Stimulated activated CD4-positive, alpha-beta T cell treated with anti-CD3 and anti-CD28 coated beads, Interleukin-4, amount 100 ng/mL, for 4 hours (primary cell): ENCODE data around the gene RABL6.
A peak's percentile ranks its signal among the peaks of the same experiment; 100 is the strongest.
"Not testable (repeated sequence)": the region's sequence is repeated elsewhere in the genome, so short reads cannot be mapped to it uniquely, and the experiment has no call there.

Experiments used
- DNase-seq, 2 experiments: peaks; one replicate each; pipeline ENCODE4 v3.0.0-alpha.2; 2020

RABL6 gene

DNA sequence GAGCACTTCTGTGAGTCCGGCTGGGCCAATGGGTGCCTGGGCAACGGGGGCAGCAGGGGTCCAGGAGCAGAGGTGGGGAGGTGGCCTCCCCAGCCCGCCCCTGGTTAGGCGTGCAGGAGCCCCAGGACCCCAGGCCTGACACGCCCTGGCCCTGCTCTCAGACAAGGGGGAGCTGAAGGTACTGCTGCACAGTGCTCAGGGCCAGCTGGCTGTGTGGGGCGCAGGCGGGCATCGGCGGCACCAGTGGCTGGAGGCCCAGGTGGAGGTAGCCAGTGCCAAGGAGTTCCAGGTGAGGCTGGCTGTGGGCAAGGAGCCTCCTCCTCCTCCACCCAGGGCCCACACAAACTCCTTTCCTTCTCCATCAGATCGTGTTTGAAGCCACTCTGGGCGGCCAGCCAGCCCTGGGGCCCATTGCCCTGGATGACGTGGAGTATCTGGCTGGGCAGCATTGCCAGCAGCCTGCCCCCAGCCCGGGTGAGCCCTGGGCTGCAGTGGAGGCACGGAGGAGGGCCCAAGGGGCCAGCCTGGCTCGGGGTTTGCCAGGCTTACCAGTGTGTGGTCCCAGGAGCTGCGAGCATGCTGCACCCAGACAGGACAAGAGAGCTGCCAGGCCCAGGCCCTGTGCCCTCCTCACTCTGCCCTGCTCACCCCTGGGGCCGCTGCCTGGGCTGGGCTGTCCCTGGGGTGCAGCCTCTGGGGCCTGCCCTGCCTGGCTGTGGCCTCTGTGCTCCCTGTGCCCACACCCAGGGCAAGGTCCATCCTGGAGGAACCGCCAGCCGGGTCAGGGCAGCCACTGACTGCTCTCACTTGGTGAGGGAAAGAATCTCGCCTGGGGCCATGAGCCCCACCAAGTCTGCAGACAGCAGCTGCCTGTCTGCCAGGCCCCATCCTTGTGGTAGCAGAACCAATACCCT is 51.4 kb downstream of the RABL6 start:
- no peak for DNase-seq

DNA sequence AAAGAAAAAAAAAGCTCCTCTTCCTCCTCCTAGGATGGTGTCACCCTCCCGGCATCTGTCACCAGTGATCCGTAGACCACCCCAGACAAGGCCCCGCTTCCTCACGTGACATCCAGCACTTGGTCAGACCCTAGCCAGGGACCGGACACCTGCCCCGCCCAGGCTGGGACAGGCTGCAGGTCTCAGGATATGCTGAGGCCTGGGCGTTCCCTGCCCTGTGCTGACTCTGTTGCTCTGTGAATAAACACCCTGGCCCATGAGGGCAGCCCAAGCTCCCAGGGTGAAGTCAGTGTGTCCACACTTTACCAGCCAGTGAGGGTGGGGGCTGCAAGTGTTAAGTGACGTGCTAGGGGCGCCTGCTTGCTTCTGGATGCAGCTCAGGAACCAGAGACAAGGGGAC is 52.8 kb downstream of the RABL6 start:
- no peak for DNase-seq

DNA sequence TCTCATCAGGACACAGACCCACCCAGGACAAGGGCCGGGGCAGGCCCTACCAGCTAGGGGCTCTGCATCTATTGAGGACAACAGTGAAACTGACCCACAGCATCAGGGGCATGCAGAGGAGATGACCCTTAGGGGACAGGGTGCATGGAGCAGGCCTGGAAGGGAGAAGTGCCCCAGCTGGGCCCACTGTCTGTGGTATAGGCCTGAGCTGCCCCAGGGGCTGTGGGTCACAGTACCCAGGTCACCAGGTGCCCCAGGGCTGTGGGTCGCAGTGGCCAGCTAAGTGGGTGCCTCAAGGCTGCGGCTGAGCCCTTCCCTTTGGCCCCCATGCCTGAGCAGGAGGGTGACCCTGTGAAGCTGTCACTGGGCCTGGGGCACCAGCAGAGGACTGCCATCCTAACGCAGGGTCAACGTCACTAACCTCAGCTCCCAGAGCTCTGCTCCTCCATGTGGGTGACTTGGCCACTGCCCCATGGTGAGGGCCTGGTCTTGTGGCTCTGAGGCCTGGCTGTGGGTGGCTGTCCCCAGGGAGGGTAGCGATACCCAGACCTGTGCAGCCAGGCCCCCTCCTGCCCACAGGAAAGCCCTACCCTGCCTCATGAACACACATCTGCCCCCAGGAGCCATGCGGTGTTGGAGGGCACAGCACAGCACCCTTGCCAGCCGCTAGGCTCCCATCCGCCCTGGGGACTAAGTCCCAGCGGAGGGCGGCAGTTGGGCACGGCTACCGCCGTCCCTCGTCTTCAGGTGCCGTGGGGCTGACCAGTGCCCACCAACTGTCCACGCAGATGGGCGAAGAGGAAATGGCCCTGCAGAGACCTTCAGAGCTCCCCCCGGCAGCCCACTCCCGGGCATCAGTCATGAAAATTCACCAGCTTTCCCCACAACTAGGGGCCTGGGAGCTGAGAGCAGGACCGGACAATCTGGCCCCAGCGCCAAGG is 53.5 kb downstream of the RABL6 start:
- no peak for DNase-seq

DNA sequence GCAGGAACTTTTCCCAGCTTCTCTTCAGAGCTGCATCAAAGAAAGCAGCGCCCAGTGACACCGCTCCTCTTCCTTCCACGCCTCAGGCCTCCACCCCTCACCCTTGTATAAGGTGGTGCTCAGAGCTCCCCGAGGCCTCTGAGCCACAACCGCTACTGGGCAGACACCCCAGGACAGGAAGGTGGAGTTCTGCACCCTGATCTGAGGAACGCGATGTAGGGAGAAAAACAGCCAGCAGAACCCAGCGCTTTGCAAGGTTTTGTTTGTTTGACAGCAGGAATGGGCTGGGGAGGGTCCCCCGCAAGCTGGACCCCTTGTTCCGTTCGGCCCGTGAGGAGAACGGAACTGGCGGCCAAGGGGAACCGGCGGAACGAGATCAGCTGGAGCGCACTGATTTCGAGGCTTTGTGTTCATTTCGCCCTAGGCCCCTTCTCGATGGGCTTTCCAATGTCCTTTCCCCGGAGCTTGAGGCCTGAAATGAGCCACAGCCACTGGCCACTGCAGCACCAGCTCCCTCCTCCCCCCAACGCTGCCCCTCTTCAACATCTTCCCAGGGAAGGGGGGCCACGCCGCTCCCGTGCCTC is 54.2 kb downstream of the RABL6 start:
- no peak for DNase-seq

DNA sequence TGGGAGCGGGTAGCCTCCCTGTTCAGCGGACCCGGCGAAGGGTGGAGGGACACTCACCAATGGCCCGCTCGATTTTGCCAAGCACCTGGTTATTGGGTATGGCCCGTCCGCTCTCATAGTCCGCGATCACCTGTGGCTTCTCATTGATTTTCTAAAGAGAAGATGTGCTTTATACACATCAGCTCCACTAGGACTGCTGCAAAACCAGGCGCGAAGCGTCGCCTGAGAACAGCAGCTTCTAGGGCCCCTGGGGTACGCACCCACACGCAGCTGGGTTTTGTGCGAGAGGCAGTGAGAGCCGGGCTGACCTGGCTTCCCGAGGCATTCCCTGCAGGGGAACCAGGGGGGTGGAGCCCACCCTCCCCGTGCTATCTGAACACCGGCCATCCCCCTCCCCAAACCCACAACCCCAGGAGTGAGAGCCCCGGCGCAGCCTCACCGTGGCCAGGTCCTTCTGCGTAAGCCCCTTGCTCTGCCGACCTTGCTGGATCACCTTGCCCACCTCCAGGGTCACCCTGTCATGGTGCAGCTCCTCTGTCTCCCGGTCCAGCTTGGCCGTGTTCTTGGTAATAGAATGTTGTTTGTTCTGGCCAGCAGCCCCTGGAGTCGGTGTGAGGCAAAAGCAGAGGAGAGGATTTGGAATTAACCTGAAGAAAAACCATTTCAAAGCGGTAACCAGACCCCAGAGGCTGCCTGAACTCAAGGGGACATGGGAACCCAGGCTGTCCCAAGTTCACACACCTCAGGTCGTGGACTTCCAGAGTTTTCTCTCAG is 55.3 kb downstream of the RABL6 start:
- DNase-seq = no peak

DNA sequence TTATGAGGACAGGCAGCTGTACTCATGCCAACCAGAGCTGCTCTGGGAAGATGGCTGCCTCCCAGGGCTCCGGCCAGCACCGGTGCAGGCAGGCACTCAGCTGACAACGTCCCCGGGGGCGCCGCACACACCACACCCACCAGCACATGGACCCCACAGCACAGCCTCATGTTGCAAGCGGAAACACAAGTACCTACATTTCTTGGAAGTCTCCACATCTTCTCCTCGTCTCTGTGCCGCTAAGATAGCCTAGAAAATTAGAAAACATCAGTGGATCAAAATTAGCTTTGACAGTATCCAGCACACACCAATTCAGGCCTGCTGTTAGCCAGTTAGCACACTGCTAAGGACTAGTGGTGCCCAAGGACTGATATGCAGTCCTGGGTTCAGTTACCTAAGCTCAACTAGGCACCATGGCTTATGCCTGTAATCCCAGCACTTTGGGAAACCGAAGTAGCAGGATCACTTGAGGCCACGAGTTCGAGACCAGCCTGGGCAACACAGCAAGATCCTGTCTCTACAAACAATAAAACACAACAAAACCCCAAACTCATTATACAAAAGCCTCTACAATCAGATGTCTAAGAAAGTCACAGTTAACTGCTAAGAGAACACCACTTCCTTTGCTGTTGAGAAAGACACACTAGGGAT is 56.0 kb downstream of the RABL6 start:
- DNase-seq = no peak

DNA sequence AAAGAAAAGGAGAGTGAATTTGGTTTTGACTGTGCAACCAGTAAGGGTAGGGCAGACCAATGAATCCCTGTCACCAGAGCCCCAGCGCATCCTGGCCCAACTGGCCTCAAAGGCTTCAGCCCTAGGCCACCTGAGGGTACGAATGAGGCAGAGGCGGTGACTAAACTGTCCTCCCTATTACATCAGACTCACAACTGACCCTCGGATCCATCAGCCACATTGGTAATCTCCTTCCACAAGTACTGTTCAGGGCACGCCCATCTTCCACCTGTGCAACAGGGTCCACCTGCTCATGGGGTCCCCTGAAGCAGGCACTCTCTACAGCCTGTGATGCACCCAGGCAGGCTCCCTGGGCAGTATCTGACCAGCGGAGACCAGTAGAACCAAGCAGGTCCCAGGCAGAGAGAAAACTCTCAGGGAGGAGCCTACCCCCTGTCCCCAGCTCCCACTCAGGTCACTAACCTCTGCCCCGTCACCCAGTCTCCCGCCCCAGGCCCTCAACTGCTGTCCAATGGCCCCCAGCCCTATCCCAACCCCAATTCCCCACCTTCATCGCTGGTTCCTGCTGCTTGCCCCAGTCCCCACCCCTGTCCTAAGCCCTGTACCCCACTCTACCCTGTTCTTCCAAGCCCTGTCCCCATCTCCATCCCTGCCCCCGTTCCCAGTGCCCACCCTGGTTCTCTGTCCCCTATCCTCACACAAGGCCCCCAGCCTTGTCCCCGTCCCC is 57.5 kb downstream of the RABL6 start:
- no peak for DNase-seq

DNA sequence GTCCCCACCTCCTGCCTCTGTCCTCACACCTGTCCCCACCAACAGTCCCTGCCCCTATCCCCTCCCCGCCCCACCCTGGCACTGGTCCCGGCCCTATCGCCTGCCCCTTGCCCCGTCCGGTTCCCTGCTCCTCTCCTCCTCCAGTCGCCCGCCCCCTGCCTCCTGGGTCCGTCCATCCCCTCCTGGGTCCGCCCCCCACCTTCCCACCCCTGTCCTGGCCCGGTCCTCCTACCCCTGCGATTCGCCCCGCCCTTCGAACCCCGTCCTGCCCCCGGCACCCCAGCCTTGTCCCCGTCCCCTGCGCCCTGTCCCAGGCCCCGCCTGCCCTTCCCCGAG is 58.0 kb downstream of the RABL6 start:
- DNase-seq = no peak

DNA sequence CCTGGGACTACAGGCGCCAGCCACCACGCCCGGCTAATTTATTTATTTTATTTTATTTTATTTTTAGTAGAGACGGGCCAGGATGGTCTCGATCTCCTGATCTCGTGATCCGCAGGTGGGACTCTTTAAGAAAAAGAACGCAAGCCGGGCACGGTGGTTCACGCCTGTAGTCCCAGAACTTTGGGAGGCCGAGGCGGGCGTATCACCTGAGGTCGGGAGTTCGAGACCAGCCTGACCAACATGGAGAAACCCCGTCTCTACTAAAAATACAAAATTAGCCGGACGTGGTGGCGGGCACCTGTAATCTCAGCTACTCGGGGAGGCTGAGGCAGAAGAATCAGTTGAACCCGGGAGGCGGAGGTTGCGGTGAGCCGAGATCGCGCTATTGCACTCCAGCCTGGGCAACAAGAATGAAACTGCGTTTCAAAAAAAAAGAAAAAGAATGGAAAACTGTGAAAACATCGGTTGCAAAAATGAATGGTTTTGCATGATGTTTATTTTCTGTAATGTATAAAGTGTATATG is 59.2 kb downstream of the RABL6 start:
- DNase-seq = not testable (repeated sequence)

DNA sequence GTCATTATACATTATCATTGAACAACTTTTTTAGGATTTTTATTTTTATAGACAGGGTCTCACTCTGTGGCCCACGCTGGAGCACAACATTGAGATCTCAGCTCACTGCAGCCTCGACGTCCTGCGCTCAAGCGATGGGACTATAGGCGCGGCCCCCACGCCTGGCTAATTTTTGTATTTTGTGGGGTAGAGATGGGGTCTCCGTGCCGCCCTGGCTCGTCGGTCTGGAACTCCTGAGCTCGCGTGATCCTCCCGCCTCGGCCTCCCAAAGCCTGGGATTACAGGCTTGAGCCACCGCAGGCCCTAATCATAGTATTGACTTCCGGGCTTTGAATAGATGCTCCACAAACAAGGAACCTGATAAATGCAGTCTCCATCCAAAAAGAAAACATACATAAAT is 59.7 kb downstream of the RABL6 start:
- DNase-seq = no peak

DNA sequence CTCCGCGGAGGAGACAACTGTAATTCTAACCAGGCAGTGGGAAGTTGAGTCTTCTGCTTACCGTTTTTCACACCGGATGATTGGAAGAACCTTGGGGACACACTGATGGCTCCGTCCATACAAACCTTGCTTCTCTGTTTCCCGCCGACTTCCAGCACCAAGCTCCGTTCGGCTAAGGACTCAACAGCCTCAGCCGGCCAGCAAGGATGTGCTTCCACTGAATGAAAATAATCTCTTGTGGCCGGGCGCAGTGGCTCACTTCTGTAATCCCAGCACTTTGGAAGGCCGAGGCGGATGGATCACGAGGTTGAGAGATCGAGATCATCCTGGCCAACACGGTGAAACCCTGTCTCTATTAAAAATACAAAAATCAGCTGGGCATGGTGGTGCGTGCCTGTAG is 60.2 kb downstream of the RABL6 start:
- no peak for DNase-seq

DNA sequence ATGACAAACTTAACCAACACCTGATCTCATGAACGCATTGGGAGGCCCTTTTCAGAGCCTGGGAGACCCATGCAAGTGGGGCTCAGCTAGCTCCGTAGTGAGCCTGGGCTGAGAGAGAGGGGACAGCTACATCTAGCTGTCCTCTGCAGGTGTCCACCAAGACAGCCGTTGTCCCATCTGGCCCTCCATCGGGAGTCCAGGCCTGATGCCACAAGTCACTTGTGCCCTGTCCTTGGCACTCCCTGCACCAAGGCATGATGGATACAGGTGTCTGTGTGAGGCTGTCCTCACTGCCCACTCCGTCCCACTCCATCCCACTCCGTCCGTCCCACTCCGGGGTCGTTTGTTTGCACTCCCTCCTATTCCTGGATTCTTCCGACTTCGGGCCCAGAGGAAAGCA is 60.9 kb downstream of the RABL6 start:
- no peak for DNase-seq

DNA sequence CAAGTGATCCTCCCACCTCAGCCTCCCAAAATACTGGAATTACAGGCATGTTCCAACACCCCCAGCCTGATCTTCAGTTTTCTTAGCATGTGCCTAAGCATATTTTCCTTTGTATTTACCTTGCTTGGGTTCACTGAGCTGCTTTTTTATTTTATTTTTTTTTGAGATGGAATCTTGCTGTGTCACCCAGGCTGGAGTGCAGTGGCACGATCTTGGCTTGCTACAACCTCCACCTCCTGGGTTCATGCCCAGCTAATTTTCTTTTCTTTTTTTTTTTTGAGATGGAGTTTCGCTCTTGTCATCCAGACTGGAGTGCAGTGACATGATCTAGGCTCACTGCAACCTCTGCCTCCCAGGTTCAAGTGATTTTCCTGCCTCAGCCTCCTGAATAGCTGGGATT is 61.9 kb downstream of the RABL6 start:
- not testable (repeated sequence) for DNase-seq

DNA sequence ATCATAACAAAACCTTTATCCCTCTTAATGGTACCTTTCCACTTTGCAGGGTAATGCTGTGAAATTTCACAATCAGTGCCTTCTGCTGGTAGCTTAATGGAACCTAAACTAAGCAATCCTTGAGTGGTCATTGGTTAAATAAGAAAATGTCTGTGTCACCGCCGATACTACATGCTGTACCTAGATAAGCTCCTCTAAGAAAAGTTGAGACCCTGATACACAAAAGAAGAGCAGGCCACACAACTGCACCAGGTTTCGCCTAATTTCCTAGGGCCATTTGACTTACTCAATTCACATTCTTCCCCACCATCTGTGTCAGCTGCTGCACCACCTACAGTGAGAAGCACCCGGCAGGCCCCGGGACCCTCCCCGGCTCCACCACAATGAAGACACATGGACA is 67.4 kb downstream of the RABL6 start:
- no peak for DNase-seq

DNA sequence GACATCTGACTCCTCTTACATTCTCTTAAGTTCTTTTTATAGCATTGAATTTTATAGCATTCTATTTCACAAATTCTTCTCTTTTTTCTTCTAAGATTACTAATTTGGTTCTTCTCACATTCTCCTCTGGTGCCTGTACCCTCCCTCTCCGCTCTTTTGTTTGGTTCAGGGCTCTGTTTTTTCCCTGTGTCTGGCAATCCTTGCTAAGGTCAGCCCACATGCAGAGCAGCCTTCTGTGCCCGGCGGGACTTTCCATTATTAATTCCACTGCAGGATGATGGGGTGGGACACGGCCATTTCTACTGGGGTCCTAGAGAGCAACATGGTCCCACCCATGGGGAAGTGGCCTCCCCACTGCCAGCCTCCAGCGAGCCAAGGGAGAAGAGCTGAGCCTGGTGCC is 68.7 kb downstream of the RABL6 start:
- DNase-seq = no peak

DNA sequence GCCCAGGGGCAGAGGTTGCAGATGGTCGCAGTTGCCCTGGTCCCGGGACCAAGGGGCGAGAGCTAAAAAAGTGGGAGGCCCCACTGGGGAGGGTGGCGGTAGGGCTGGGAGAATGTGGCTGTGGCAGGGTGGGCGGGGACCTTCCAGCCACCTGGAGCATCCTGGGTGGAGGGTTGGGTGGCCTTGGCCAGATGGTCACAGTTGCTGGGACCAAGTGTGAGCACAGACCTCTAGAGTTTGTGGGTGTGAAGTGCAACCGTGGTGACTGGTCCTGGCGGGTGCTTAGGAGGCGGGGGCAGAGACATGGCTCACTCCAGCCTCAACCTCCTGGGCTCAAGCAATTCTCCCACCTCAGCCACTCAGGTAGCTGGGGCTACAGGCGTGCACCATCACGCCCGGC is 72.9 kb downstream of the RABL6 start:
- no peak for DNase-seq

DNA sequence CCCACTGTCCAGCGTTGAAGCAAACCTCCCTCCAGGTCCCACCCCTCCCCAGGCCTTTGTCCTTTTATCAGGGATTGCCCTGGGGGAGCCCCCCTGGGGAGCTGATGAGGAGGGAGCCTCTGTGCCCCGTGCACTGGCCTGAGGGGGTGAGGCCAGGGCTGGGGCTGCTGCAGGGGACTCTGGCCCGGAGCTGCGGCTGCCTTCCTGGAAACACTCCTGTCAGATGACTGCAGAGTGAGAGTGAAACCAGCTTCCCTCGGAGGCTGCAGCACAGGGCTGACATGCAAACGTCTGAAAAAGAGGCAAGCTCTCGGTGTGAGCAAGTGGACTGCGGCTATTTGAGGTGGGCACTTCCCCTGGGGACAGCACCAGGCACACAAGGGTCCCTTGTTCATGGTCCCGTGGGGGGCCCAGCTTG is 74.0 kb downstream of the RABL6 start:
- peak; percentile 61 to 63 for DNase-seq

DNA sequence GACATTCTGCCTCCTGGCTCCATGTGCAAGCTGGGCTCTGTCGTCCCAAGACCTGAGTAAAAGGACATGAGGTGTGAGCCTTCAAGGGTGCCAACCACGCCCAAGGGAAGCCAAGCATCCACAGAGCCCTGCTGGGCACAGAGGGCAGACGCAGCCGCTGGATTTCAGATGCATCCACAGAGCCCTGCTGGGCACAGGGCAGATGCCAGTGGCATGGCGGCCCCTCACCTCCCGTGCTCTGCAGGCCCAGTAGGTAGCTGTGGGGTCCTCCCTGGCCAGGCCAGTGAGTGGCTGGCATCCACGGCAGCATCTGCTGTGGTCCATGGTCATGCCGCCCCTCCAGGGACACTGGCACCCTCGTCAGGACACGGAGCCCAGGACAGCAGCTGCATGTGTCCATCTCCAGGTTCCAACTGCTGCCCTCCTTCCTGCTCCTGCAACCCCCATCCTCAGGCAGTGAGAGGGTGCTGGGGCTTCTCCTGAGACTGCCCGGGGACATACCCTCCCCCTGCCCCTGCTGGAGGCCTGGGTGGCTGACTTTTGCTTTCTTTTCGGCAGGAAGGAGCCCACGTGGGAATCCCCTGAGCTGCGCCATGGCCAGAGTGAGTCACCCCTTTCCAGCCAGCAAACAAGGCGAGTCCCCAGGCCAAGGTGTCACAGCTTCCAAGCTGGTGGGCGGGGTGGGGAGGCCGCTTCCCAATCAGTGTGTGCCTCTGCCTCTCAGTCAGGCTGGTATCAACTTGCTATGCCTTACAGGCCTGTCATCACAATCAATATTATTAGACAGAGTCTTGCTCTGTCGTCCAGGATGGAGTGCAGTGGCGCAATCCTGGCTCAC is 74.6 kb downstream of the RABL6 start:
- peak; percentile 89 to 97 for DNase-seq

DNA sequence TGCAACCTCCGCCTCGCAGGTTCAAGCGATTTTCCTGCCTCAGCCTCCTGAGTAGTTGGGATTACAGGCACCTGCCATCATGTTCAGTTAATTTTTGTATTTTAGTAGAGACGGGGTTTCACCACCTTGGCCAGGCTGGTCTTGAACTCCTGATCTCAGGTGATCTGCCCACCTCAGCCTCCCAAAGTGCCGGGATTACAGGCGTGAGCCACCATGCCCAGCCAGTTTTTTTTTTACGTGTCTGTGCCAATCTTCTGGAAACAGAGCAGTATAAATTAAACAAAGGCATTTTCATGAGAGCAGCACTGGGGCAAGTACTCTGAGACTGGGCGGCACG is 75.2 kb downstream of the RABL6 start:
- not testable (repeated sequence) for DNase-seq

DNA sequence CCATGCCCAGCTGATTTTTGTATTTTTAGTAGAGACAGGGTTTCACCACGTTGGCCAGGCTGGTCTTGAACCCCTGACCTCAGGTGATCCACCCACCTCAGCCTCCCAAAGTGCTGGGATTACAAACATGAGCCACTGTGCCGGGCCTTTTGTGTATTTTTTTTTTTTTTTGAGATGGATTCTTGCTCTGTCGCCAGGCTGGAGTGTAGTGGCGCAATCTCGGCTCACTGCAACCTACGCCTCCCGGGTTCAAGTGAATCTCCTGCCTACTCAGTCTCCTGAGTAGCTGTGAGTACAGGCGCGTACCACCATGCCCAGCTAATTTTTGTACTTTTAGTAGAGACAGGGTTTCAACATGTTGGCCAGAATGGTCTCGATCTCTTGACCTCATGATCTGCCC is 75.9 kb downstream of the RABL6 start:
- not testable (repeated sequence) for DNase-seq
